HEK293 (cell line): ENCODE data around the gene TMEM63A.
"Not testable (repeated sequence)": the region's sequence is repeated elsewhere in the genome, so short reads cannot be mapped to it uniquely, and the experiment has no call there.

Source experiments
- CTCF ChIA-PET: fragments of 350-600 bp; formaldehyde crosslinking; extraction: SDS; loops from one replicate; lab custom pipeline; 2021; ENCODE audit warnings: antibody characterized with exemption; lab: Yijun Ruan, JAX
- POLR2A ChIA-PET: fragments of 300-600 bp; formaldehyde crosslinking; extraction: SDS; loops from one replicate; lab custom pipeline; 2020; ENCODE audit warnings: antibody characterized with exemption, inconsistent platforms; lab: Yijun Ruan, JAX
- H3K27ac ChIP-seq: fragments of 200-500 bp; sonication (Bioruptor generic); 2 replicates; pipeline ENCODE4 v1.5.1; 2014; ENCODE audit warnings: low read depth, low read length, control low read depth, inconsistent platforms; ENCODE audit errors: extremely low read depth
- H3K36me3 ChIP-seq, 2 experiments: fragments of 200-500 bp in 1 of 2; sonication (Bioruptor generic) in 1 of 2; 1 replicate in 1 of 2; 2 replicates in 1 of 2; pipeline ENCODE4 v1.5.1; 2014 to 2017; ENCODE audit warnings: inconsistent platforms in 2 of 2, low read length in 2 of 2; ENCODE audit not compliant: control insufficient read depth in 2 of 2, insufficient read depth in 1 of 2
- H3K4me1 ChIP-seq: fragments of 200-500 bp; sonication (Bioruptor generic); 2 replicates; pipeline ENCODE4 v1.5.1; 2014; ENCODE audit warnings: mild to moderate bottlenecking, low read length, inconsistent platforms; ENCODE audit not compliant: control insufficient read depth, insufficient read depth
- H3K4me3 ChIP-seq: 2 replicates; pipeline ENCODE4 v1.5.1; 2011; ENCODE audit warnings: low read depth, mild to moderate bottlenecking, control low read depth, low read length, moderate library complexity
- H3K9me3 ChIP-seq: fragments of 200-500 bp; sonication (Bioruptor generic); 2 replicates; pipeline ENCODE4 v1.5.1; 2014; ENCODE audit warnings: low read depth, low read length, inconsistent platforms; ENCODE audit not compliant: control insufficient read depth, insufficient read depth
- SCRT2 ChIP-seq: fragments of 450-650 bp; formaldehyde crosslinking; IDR thresholded peaks from 2 replicates; pipeline ENCODE4 v1.5.1; 2016; ENCODE audit warnings: missing biosample characterization, missing genetic modification characterization
- ZNF202 ChIP-seq: fragments of 450-650 bp; formaldehyde crosslinking; IDR thresholded peaks from 2 replicates; pipeline ENCODE4 v1.5.1; 2016; ENCODE audit warnings: missing biosample characterization, missing genetic modification characterization, borderline replicate concordance

Gene TMEM63A

GRCh38 chr1:225801146-225801545 is 81.0 kb downstream of the TMEM63A start:
- not testable (repeated sequence) for H3K4me3 ChIP-seq, H3K9me3 ChIP-seq, H3K27ac ChIP-seq, H3K4me1 ChIP-seq, H3K36me3 ChIP-seq
- 0 out of 2 replicates have a peak, but pooled peaks have one; percentile 16 for TF ChIP-seq SCRT2 (tag by site-specific recombination)
- POLR2A ChIA-PET = interaction anchor here (0.9 to 1.6 kb wide), 2 partner anchors 9 to 13 kb away, joined by 4 to 6 read pairs; partner anchors contain the start of gene EPHX1
- CTCF ChIA-PET = interaction anchor here (0.6 to 1.3 kb wide), 3 partner anchors 24 to 158 kb away, joined by 3 to 8 read pairs (median 4); partner anchors contain the start of gene SRP9

GRCh38 chr1:225796097-225796496 is 86.1 kb downstream of the TMEM63A start:
- H3K36me3 ChIP-seq = peaks cover 4 to 25% of the 10 kb centered on the region in 2 experiments; a peak in 2 of 3 replicates
- H3K9me3 ChIP-seq, H3K27ac ChIP-seq, H3K4me3 ChIP-seq, H3K4me1 ChIP-seq: not testable (repeated sequence)
- CTCF ChIA-PET = interaction anchor here (0.6 kb wide), 2 partner anchors 25 to 81 kb away, joined by 3 read pairs; no protein-coding TSS in a partner anchor
- peak; percentile 21; the same call in 1 of the 2 replicates for TF ChIP-seq ZNF202 (tag by site-specific recombination)
- POLR2A ChIA-PET = interaction anchor here (0.6 to 0.8 kb wide), 2 partner anchors 17 to 164 kb away, joined by 4 to 5 read pairs; no protein-coding TSS in a partner anchor
